ENCODE measurements around the gene ZNF862.

Gene ZNF862

GRCh38 chr7:149811831-149812490, 26.2 kb upstream of the ZNF862 start:
- no peak for DNase-seq

- no peak for DNase-seq
Measured at GRCh38 chr7:149813254-149814035, 24.7 kb upstream of the ZNF862 start.

- DNase-seq = no peak
Measured at GRCh38 chr7:149814494-149814893, 23.7 kb upstream of the ZNF862 start.

GRCh38 chr7:149815121-149815520, 23.1 kb upstream of the ZNF862 start:
- no peak for DNase-seq

GRCh38 chr7:149815661-149816266, 22.4 kb upstream of the ZNF862 start:
- no peak for DNase-seq

GRCh38 chr7:149816267-149816751, 21.9 kb upstream of the ZNF862 start:
- DNase-seq = no peak

- DNase-seq = no peak
Measured at GRCh38 chr7:149816794-149817193, 21.4 kb upstream of the ZNF862 start.

GRCh38 chr7:149817301-149817771, 20.8 kb upstream of the ZNF862 start:
- no peak for DNase-seq

- no peak for DNase-seq
Measured at GRCh38 chr7:149817836-149818535, 20.2 kb upstream of the ZNF862 start.

- no peak for DNase-seq
Measured at GRCh38 chr7:149818536-149818840, 19.7 kb upstream of the ZNF862 start.

- DNase-seq = no peak
Measured at GRCh38 chr7:149819141-149819960, 18.8 kb upstream of the ZNF862 start.

- no peak for DNase-seq
Measured at GRCh38 chr7:149819961-149820340, 18.2 kb upstream of the ZNF862 start.

GRCh38 chr7:149820622-149821190, 17.5 kb upstream of the ZNF862 start:
- DNase-seq = no peak

GRCh38 chr7:149821191-149822148, 16.7 kb upstream of the ZNF862 start:
- DNase-seq = no peak

GRCh38 chr7:149822353-149822943, 15.7 kb upstream of the ZNF862 start:
- no peak for DNase-seq

- no peak for DNase-seq
Measured at GRCh38 chr7:149823191-149823630, 15.0 kb upstream of the ZNF862 start.

GRCh38 chr7:149823631-149824199, 14.5 kb upstream of the ZNF862 start:
- DNase-seq = no peak

GRCh38 chr7:149824301-149824741, 13.9 kb upstream of the ZNF862 start:
- no peak for DNase-seq

GRCh38 chr7:149824748-149825566, 13.2 kb upstream of the ZNF862 start:
- DNase-seq = no peak
